GM13977 (cell line): Measurements from ENCODE around the gene GOLT1A.
A peak's percentile ranks its signal among the peaks of the same experiment; 100 is the strongest.

Experiments
- DNase-seq: peaks from one replicate; pipeline ENCODE4 v3.0.0; 2012; ENCODE audit warnings: low spot score
- CTCF ChIP-seq: IDR thresholded peaks from 2 replicates; pipeline ENCODE4 v1.5.1; 2012; ENCODE audit warnings: mild to moderate bottlenecking, control low read depth; ENCODE audit not compliant: insufficient read depth; ENCODE audit errors: extremely low read depth, missing control alignments
- in situ Hi-C: fragments of 300-500 bp; cut with MboI; formaldehyde crosslinking; loops from one replicate; pipeline ENCODE4 v1.12.0; 2022; ENCODE audit warnings: low sequenced_read_pairs, low pct_unique_long_range_greater_than_20kb, mixed read lengths, inconsistent platforms; ENCODE audit not compliant: unreplicated experiment

The GOLT1A gene

GRCh38 chr1:204155881-204156280, 57.9 kb downstream of the GOLT1A start:
- TF ChIP-seq CTCF: no peak
- in situ Hi-C loops: loop anchor here (25.0 kb wide), 1 partner anchor 231 kb away; no protein-coding TSS in a partner anchor
- no peak for DNase-seq

- in situ Hi-C loops: loop anchor here (25.0 kb wide), 1 partner anchor 233 kb away; no protein-coding TSS in a partner anchor
- no peak for DNase-seq
These were observed 59.1 kb downstream of the GOLT1A start for GRCh38 chr1:204154568-204155255.

GRCh38 chr1:204153667-204154066, 60.1 kb downstream of the GOLT1A start:
- in situ Hi-C loops: loop anchor here (25.0 kb wide), 1 partner anchor 234 kb away; no protein-coding TSS in a partner anchor
- no peak for DNase-seq
- no peak for TF ChIP-seq CTCF

More at GRCh38 chr1:204154568-204155255, 59.1 kb downstream of the GOLT1A start:
- TF ChIP-seq CTCF: no peak

DNA sequence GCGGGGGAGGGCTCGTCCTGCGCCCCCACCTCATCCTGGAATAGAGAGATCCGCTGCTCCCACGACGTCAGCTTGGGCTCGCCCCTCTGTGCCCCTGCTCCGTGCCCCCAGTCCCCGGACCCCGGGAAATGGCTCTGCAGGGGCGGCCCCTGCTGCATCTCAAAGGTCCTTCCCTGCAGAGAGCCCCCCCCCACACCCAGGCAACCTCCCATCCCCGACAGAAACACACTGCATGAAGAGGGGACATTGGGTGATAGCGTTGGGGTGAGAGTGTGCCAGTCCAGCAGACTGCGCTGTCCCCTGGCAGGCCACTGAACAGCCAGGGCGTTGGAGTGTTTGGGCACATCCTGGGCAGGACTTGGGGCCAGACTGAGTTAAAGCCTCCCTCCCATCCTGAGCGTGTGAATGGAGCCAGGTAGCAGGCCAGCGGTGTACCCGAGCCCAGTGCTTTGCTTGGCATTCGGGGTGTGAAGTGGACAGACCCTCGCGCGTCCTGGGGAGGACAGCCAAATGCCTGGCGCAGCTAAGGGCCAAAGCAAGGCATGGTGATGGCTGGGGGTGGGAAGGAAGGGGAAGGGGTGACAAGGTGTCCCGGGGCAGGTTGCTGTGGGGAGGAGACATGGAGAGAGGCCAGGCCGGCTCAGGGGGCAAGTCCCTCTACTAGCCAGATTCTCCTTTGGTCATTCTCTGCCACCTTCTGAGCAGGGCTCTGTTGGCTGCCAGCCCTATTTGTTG, 61.3 kb downstream of the GOLT1A start:
- TF ChIP-seq CTCF: no peak
- DNase-seq: no peak
- in situ Hi-C loops: loop anchor here (25.0 kb wide), 1 partner anchor 235 kb away; no protein-coding TSS in a partner anchor

DNA sequence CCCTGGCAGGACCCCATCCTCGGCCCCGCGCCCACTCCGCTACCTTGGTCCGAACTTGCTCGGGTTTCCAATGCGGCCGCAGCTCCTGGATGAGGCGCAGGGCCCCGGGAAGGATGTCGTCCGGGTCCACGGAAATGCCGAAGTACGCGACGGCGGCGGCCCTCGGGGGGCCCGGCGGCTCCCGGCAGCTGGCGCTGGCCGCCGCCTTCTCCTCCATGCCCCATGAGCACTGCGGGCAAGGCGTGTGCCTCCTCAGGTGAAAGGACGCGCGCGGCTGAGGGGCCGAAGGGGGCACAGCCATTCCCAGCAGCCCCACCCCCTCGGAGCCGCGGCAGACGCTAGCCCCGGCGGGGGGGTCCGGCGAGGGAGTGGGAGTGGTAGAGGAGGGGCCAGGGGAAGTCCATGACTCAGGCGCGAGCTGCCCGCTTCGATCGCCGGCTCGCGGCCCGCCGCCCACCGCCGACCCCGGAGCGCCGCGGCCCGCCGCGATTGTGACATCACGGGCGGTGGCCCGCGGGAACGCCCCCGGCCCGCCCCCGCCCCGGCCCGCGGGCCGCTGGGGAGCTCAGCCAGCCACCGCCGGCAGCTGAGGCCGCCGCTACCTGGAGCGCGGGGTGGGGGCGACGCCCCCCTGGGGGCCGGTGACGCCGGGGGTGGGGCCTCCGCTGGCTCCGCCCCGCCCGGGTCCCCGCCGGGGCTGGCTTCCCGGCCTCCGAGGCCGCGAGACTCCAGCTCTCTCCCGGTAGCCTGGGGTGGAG, 62.1 kb downstream of the GOLT1A start, which contains the start of gene ETNK2:
Gene ETNK2, minus strand, starts transcription at position 493 of the 758 bp plus-strand sequence. Its CDS starts 192 bp downstream, at position 301.
- TF ChIP-seq CTCF: no peak
- peak; percentile 71 for DNase-seq
- in situ Hi-C loops: loop anchor here (25.0 kb wide), 1 partner anchor 236 kb away; no protein-coding TSS in a partner anchor
